ENCODE data around the gene LYRM2.

Gene LYRM2

GRCh38 chr6:89566930-89567629, 71.5 kb downstream of the LYRM2 start:
- no peak for DNase-seq (ENCODE audit: low read depth, low spot score)

DNA sequence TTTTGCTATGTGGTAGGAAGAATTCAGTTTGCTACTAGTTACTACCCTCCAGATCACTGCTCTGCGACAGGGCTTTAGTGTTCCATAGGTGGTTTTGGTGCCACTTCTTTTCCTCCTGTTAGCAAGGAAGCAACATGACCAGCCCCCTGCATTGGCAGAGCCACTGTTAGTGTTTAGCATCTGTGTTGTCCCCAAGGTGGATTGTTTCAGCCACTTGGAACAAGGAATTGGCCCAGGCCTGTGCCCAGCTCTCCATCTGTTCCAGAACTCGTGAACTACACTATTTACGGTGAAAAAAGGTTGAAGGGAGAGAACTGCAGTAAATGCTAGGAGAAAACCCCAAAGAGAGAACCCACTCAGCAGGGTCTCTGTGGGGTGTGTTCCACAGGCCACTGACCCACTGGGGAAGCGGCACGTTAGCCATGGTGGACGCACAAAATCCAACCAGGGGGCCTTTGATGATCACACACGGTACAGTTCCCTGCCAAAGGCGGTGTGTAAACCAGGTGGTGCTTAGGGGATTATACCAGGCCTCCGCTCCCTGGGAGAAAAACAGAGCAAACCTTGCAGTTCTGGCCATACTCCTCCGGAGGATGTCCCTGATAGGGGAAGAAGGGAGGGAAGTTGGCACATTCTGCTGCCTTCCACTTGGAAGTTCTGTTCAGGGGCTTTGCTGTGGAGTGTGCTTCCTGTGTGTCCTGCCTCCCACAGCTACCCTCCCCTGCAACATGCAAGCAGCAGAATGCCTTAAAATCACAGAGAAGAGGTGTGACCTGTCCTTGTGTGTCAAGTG, 72.3 kb downstream of the LYRM2 start:
- no peak for TF ChIP-seq ZNF274 (IDR thresholded peaks at IDR 0.05; ENCODE audit: low read depth, low read length)
- no peak for TF ChIP-seq SUZ12 (IDR thresholded peaks at IDR 0.05; ENCODE audit: extremely low read depth, insufficient read depth, insufficient read length)
- no peak for TF ChIP-seq YY1 (IDR thresholded peaks at IDR 0.05; ENCODE audit: insufficient read depth, insufficient read length)
- H3K4me1 ChIP-seq (ENCODE audit: insufficient read depth, insufficient read length), result no peaks in the 10 kb centered on the region
- no peak overlapping the region for H3K4me3 ChIP-seq (ENCODE audit: insufficient read length, low read depth)
- H3K36me3 ChIP-seq (ENCODE audit: insufficient read depth, insufficient read length, low read length), result no peaks in the 10 kb centered on the region
- DNase-seq (ENCODE audit: low read depth, low spot score), result no peak
- H3K27me3 ChIP-seq (ENCODE audit: insufficient read depth, insufficient read length), result no peaks in the 10 kb centered on the region
- no peak overlapping the region for H3K9ac ChIP-seq (ENCODE audit: insufficient read length, low read depth)
- no peaks in the 10 kb centered on the region for H3K9me3 ChIP-seq (ENCODE audit: insufficient read depth, low read length)

More at GRCh38 chr6:89566930-89567629, 71.5 kb downstream of the LYRM2 start:
- TF ChIP-seq ZNF274 (IDR thresholded peaks at IDR 0.05; ENCODE audit: low read depth, low read length) (no peak), YY1 (IDR thresholded peaks at IDR 0.05; ENCODE audit: insufficient read depth, insufficient read length) (no peak), SUZ12 (IDR thresholded peaks at IDR 0.05; ENCODE audit: extremely low read depth, insufficient read depth, insufficient read length) (no peak)
- Histone ChIP-seq H3K9ac (ENCODE audit: insufficient read length, low read depth) (no peak overlapping the region), H3K9me3 (ENCODE audit: insufficient read depth, low read length) (no peaks in the 10 kb centered on the region), H3K36me3 (ENCODE audit: insufficient read depth, insufficient read length, low read length) (no peaks in the 10 kb centered on the region), H3K4me3 (ENCODE audit: insufficient read length, low read depth) (no peak overlapping the region), H3K4me1 (ENCODE audit: insufficient read depth, insufficient read length) (no peaks in the 10 kb centered on the region), H3K27me3 (ENCODE audit: insufficient read depth, insufficient read length) (no peaks in the 10 kb centered on the region)

GRCh38 chr6:89564752-89565427, 73.7 kb downstream of the LYRM2 start:
- Histone ChIP-seq H3K4me1 (ENCODE audit: insufficient read depth, insufficient read length) (no peaks in the 10 kb centered on the region), H3K36me3 (ENCODE audit: insufficient read depth, insufficient read length, low read length) (no peaks in the 10 kb centered on the region), H3K9ac (ENCODE audit: insufficient read length, low read depth) (no peak overlapping the region), H3K4me3 (ENCODE audit: insufficient read length, low read depth) (no peak overlapping the region), H3K27me3 (ENCODE audit: insufficient read depth, insufficient read length) (no peaks in the 10 kb centered on the region), H3K9me3 (ENCODE audit: insufficient read depth, low read length) (no peaks in the 10 kb centered on the region)
- no peak for DNase-seq (ENCODE audit: low read depth, low spot score)
- TF ChIP-seq SUZ12 (IDR thresholded peaks at IDR 0.05; ENCODE audit: extremely low read depth, insufficient read depth, insufficient read length) (no peak), ZNF274 (IDR thresholded peaks at IDR 0.05; ENCODE audit: low read depth, low read length) (no peak), YY1 (IDR thresholded peaks at IDR 0.05; ENCODE audit: insufficient read depth, insufficient read length) (no peak)

DNA sequence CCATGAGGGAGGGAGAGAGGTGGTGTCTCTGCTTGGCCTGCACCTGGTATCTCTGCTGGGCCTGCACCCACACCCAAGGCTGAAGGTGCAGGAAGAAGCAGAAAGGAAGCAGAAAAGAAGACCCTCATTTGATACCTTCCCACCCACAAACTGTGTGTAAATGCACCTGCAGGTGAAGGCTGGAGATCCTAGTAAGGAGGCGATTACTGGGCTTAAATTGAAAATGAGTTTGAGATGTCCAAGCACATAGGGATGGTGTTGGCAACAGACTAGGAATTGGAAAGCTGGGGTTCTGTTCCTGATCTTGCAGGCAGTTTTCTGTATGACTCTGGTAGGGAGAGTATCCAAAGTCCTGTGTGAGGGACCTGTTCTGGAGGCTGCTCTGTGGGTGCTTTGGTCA, 74.7 kb downstream of the LYRM2 start:
- Histone ChIP-seq H3K4me1 (ENCODE audit: insufficient read depth, insufficient read length) (no peaks in the 10 kb centered on the region), H3K9me3 (ENCODE audit: insufficient read depth, low read length) (no peaks in the 10 kb centered on the region), H3K36me3 (ENCODE audit: insufficient read depth, insufficient read length, low read length) (no peaks in the 10 kb centered on the region), H3K27me3 (ENCODE audit: insufficient read depth, insufficient read length) (no peaks in the 10 kb centered on the region), H3K4me3 (ENCODE audit: insufficient read length, low read depth) (no peak overlapping the region), H3K9ac (ENCODE audit: insufficient read length, low read depth) (no peak overlapping the region)
- TF ChIP-seq ZNF274 (IDR thresholded peaks at IDR 0.05; ENCODE audit: low read depth, low read length), result no peak
- no peak for DNase-seq (ENCODE audit: low read depth, low spot score)

- no peak for TF ChIP-seq ZNF274 (IDR thresholded peaks at IDR 0.05; ENCODE audit: low read depth, low read length)
- no peak for TF ChIP-seq SUZ12 (IDR thresholded peaks at IDR 0.05; ENCODE audit: extremely low read depth, insufficient read depth, insufficient read length)
- no peak for TF ChIP-seq YY1 (IDR thresholded peaks at IDR 0.05; ENCODE audit: insufficient read depth, insufficient read length)
- Histone ChIP-seq H3K4me3 (ENCODE audit: insufficient read length, low read depth) (no peak overlapping the region), H3K36me3 (ENCODE audit: insufficient read depth, insufficient read length, low read length) (no peaks in the 10 kb centered on the region), H3K9ac (ENCODE audit: insufficient read length, low read depth) (no peak overlapping the region), H3K27me3 (ENCODE audit: insufficient read depth, insufficient read length) (peaks cover 1% of the 10 kb centered on the region), H3K9me3 (ENCODE audit: insufficient read depth, low read length) (peaks cover 10% of the 10 kb centered on the region; the same call in 1 of the 2 replicates), H3K4me1 (ENCODE audit: insufficient read depth, insufficient read length) (no peaks in the 10 kb centered on the region)
- DNase-seq (ENCODE audit: low read depth, low spot score), result no peak
These were observed 76.2 kb downstream of the LYRM2 start for GRCh38 chr6:89562093-89562973.

DNA sequence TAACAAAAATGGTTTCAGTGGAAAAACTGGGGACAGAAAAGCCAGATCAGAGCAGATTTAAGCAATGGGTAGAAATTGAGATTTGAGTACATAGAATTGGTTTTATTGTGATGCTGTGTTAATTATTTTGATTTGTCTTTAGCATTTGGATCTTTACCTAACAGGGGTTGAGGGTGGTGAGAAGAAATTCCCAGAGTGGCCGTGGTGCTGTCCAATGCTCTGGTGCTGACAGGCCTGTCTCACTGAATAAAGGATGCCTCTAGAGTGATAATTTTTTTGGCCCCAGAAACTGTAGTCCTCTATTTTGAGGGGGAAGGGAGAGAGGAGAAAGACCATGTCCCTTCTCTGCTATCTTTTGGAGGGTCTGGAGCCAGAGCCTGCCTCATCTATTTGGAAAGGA, 79.1 kb downstream of the LYRM2 start:
- TF ChIP-seq SUZ12 (IDR thresholded peaks at IDR 0.05; ENCODE audit: extremely low read depth, insufficient read depth, insufficient read length) (no peak), ZNF274 (IDR thresholded peaks at IDR 0.05; ENCODE audit: low read depth, low read length) (no peak), YY1 (IDR thresholded peaks at IDR 0.05; ENCODE audit: insufficient read depth, insufficient read length) (no peak)
- Histone ChIP-seq H3K9me3 (ENCODE audit: insufficient read depth, low read length) (peaks cover 12% of the 10 kb centered on the region; the same call in 1 of the 2 replicates), H3K4me1 (ENCODE audit: insufficient read depth, insufficient read length) (peaks cover 4% of the 10 kb centered on the region), H3K36me3 (ENCODE audit: insufficient read depth, insufficient read length, low read length) (no peaks in the 10 kb centered on the region), H3K4me3 (ENCODE audit: insufficient read length, low read depth) (no peak overlapping the region), H3K27me3 (ENCODE audit: insufficient read depth, insufficient read length) (peaks cover 7% of the 10 kb centered on the region), H3K9ac (ENCODE audit: insufficient read length, low read depth) (no peak overlapping the region)
- no peak for DNase-seq (ENCODE audit: low read depth, low spot score)
